GM18505 (cell line): ENCODE results near the gene DIABLO.

Experiments
- ATAC-seq: cut with Tn5 transposase; IDR thresholded peaks from one replicate; pipeline ENCODE4 v1.9.1; 2021; ENCODE audit not compliant: unreplicated experiment
- POLR2A ChIP-seq: IDR thresholded peaks from 4 replicates; pipeline ENCODE4 v1.6.1; 2011; ENCODE audit warnings: borderline replicate concordance; ENCODE audit not compliant: insufficient read depth, insufficient read length; ENCODE audit errors: extremely low read depth

The DIABLO gene

GRCh38 chr12:122232691-122233090 lies 6.8 kb upstream of the DIABLO start:
- TF ChIP-seq POLR2A = no peak
- no peak for ATAC-seq

- no peak for ATAC-seq
- no peak for TF ChIP-seq POLR2A
These were observed 4.9 kb upstream of the DIABLO start for GRCh38 chr12:122230798-122231197.

- no peak for ATAC-seq
- TF ChIP-seq POLR2A = no peak
These were observed 2.2 kb upstream of the DIABLO start for GRCh38 chr12:122228092-122228491.

GRCh38 chr12:122227341-122227740 lies 1.5 kb upstream of the DIABLO start:
- no peak for ATAC-seq
- no peak for TF ChIP-seq POLR2A

GRCh38 chr12:122226366-122227125 lies 694 bp upstream of the DIABLO start:
- ATAC-seq = no peak

GRCh38 chr12:122216445-122216844 lies 9.4 kb downstream of the DIABLO start:
- TF ChIP-seq POLR2A = no peak
- no peak for ATAC-seq

More at GRCh38 chr12:122226366-122227125, 694 bp upstream of the DIABLO start:
- TF ChIP-seq POLR2A = no peak

- TF ChIP-seq POLR2A = no peak
- ATAC-seq = no peak
These were observed 10.1 kb downstream of the DIABLO start for GRCh38 chr12:122215771-122216170.

GRCh38 chr12:122208073-122208820 lies 17.6 kb downstream of the DIABLO start:
- ATAC-seq = no peak
- no peak for TF ChIP-seq POLR2A

- ATAC-seq = no peak
These were observed 18.5 kb downstream of the DIABLO start for GRCh38 chr12:122207391-122207790.

GRCh38 chr12:122206976-122207375 lies 18.9 kb downstream of the DIABLO start:
- ATAC-seq = no peak
- TF ChIP-seq POLR2A = no peak

More at GRCh38 chr12:122207391-122207790, 18.5 kb downstream of the DIABLO start:
- no peak for TF ChIP-seq POLR2A

GRCh38 chr12:122206111-122206881 lies 19.6 kb downstream of the DIABLO start:
- ATAC-seq = no peak
- TF ChIP-seq POLR2A = no peak

- TF ChIP-seq POLR2A = no peak
- ATAC-seq = no peak
These were observed 20.6 kb downstream of the DIABLO start for GRCh38 chr12:122205053-122205925.

GRCh38 chr12:122204167-122205052 lies 21.4 kb downstream of the DIABLO start:
- no peak for TF ChIP-seq POLR2A
- ATAC-seq = no peak
